Epithelial cell of esophagus (primary cell): ENCODE data around the gene CILP2.

ENCODE experiments used
- DNase-seq: peaks from one replicate; pipeline ENCODE4 v3.0.0; 2010; ENCODE audit warnings: low read depth
- H3K4me3 ChIP-seq: 2 replicates; pipeline ENCODE4 v1.5.1; 2011; ENCODE audit warnings: mild to moderate bottlenecking, low read length, control low read depth
- TF ChIP-seq, protein P1 (sequence below): IDR thresholded peaks from 2 replicates; pipeline ENCODE4 v1.5.1; 2011; ENCODE audit warnings: low read depth, mild to moderate bottlenecking, low read length, control low read depth, inconsistent platforms; ENCODE audit not compliant: insufficient read depth; ENCODE audit errors: missing control alignments

Gene CILP2

DNA sequence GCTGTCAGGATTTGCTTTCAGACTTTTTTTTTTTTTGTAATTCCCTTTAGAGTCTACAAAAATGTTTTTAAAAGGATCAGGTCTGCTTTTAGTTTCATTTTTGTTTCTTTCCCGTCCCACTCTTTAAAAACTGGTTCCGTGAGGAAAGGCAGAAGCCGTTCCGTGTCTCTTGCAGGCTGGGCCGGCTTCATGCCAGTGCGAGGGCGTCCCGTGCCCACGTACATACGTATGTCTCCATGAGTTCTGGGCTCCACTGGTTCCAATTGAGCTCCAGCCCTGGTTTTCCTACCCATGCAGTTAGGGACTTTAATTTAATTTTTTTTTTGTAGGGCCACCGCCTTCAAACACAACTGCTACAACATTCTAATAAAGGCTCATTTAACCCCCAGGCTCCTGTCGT is 31.5 kb upstream of the CILP2 start:
- no peak overlapping the region for H3K4me3 ChIP-seq
- no peak for DNase-seq
- TF ChIP-seq, protein P1, sequence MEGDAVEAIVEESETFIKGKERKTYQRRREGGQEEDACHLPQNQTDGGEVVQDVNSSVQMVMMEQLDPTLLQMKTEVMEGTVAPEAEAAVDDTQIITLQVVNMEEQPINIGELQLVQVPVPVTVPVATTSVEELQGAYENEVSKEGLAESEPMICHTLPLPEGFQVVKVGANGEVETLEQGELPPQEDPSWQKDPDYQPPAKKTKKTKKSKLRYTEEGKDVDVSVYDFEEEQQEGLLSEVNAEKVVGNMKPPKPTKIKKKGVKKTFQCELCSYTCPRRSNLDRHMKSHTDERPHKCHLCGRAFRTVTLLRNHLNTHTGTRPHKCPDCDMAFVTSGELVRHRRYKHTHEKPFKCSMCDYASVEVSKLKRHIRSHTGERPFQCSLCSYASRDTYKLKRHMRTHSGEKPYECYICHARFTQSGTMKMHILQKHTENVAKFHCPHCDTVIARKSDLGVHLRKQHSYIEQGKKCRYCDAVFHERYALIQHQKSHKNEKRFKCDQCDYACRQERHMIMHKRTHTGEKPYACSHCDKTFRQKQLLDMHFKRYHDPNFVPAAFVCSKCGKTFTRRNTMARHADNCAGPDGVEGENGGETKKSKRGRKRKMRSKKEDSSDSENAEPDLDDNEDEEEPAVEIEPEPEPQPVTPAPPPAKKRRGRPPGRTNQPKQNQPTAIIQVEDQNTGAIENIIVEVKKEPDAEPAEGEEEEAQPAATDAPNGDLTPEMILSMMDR = no peak

DNA sequence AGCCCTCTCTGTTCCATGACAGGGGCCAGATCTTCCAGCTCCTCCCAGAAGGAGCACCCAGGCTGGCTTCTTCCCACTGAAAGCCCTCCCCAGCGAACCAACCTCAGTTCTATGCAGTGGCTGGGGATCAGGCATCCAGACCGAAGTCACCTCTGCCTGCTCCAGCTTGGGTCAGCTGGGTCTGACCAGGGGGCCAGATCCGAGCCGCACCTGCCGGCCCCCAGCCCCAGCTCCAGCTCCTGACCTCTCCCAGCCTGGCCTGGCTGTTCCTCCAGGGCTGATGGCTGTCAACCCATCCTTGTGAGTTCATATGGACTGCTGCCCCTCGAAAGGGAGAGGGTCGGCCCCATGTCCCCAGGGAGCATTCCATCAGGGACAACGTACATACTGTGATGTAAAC is 30.7 kb upstream of the CILP2 start:
- no peak overlapping the region for H3K4me3 ChIP-seq
- TF ChIP-seq, protein P1 = no peak
- DNase-seq = no peak

DNA sequence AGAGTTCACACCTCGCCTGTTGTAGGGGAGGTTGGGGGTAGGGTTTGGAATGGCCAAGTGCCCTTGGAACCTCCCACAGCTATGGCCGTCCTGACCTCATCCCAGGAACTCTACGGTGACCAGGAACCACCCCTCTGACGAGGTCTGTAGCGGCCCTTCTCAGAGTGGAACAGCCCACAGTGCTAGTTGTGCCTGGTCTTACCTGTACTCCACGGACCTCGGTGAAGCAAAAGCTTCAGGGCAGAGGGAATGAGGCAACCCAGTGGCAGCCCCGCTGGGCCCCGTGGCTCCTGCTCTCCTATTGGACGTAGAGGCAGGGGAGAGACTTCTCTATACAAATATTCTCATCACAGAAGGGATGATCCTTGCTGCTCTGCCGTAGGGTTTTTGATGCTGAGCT is 29.8 kb upstream of the CILP2 start:
- DNase-seq = no peak
- TF ChIP-seq, protein P1 = no peak
- H3K4me3 ChIP-seq = no peak overlapping the region

DNA sequence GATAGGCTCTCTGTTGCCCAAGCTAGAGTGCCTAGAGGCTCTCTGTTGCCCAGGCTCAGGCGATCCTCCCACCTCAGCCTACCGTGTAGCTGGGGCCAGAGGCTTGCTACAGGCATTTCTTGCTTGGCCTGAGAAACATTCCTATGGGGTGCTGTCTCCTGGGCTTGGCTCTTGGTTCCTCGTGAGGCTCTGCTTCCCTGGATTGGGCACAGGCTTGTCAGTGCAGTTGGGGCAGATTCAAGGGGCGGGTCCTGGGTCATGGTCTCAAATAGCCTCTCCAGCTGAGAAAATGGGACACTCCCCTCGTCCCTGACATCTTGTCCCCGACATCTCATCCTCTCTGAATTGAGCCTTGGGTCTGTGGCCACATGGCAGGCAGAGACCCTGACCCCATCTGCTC is 27.6 kb upstream of the CILP2 start:
- TF ChIP-seq, protein P1 = no peak
- H3K4me3 ChIP-seq = no peak overlapping the region
- peak; percentile 67 for DNase-seq

DNA sequence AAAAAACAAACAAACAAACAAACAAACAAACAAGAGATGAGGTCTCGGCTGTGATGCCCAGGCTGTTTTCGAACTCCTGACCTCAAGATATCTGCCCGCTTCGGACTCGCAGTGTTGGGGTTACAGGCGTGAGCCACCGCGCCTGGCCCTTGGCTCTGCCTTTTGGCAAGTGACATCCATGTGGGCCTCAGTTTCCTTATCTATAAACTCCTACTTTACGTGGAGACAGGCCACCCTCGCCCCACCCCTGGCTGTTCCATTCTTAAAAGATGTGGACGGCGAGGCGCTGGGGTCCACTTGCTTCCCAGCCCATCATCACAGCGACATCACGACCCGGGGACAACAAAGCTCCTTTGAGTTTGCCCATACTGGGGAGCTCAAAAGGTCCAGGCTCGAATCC is 24.4 kb upstream of the CILP2 start:
- H3K4me3 ChIP-seq = no peak overlapping the region
- no peak for DNase-seq
- TF ChIP-seq, protein P1 = no peak

DNA sequence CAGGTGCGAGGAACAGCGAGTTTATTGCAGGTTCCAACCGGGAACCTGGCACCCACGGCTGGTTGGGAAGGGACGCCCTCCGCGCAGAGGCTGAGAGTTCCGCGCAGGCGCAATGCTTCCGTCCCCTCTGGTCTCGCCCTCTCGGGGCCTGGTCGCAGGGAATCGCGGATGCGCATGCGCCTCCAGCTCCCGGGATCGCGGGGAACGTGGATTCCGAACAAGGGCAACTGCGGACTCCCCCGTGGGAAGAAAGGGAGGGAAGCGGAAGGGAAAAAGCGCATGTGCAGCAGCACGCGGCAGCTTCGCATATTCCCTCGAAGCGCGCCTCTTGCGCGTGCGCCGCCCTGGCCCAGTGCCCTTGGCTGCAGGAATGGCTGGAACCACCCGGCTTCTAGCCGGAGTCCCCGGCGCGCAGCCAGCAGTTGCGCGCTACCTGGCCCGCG is 23.8 kb upstream of the CILP2 start:
- no peak for DNase-seq
- TF ChIP-seq, protein P1 = no peak
- H3K4me3 ChIP-seq = no peak overlapping the region

DNA sequence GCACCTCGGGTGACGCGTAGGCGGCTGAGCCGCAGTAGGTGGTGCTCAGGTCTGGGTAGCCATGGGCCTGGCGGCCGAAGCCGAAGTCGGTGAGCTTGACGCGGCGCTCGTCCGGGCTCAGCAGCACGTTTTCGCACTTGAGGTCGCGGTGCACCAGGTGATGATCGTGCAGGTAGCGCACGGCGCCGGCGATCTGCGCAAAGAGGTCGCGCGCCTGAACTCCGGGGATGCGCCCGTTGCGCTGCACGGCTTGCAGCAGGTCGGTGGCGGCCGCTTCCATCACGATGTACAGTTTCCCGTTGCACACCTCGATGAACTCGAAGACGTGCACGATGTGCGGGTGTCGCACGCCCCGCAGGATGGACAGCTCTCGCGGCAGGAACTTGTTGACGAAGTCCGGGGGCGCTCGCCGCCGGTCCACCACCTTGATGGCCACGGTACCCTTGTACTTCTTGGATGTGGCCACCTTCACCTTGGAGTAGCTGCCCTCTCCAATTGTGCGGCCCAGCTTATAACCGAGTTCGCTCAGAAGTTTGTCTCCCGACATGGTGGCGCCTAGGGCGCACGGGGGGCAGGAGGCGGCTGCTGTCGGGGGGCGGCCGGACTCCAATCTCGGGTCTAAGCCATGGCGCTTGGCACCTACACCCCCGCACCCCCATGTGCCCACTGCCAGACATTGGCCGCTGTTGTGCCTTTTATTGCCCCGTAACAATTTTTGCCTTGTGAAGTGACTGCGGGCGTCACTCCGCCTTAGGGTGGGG is 23.0 kb upstream of the CILP2 start, which contains the start of gene TSSK6:
TSS of gene TSSK6 (minus strand) at position 668 of the 761 bp plus-strand sequence. CDS start at position 547, 121 bp downstream.
- H3K4me3 ChIP-seq = peak within 1 kb of the TSS; percentile 97
- no peak for DNase-seq
- TF ChIP-seq, protein P1 = no peak
